A549 (cell line): ENCODE results near the gene PPP1R14D. TPM values are rescaled to one million over a fixed set of nuclear protein-coding genes. Genes with fewer than 3 reads are reported as not detected.

Experiments
- ATAC-seq, 2 experiments: fragments of 200-7000 bp in 1 of 2; fragments of >200 bp in 1 of 2; cut with Nextera tagmentation in 1 of 2; cut with Tn5 transposase in 1 of 2; 3 replicates each; pipeline versions ENCODE4 v1.8.0 to v1.9.1; 2018 to 2020; ENCODE audit warnings: mild to moderate bottlenecking in 1 of 2, moderate library complexity in 1 of 2
- CTCF ChIA-PET: fragments of 300-600 bp; sonication (Branson Sonifier 250); formaldehyde crosslinking; extraction: SDS; loops from one replicate; lab custom pipeline; 2021; ENCODE audit warnings: antibody characterized with exemption, inconsistent platforms; lab: Yijun Ruan, JAX
- POLR2A ChIA-PET: fragments of 350-600 bp; formaldehyde crosslinking; extraction: SDS; loops from one replicate; lab custom pipeline; 2021; ENCODE audit warnings: antibody characterized with exemption, inconsistent platforms; lab: Yijun Ruan, JAX
- DNase-seq, 2 experiments: peaks; one replicate each; pipeline versions ENCODE4 v3.0.0 to v3.0.0-alpha.2; 2011 to 2016; ENCODE audit warnings: low read depth in 1 of 2, low spot score in 1 of 2
- FAIRE-seq: peaks from 2 replicates; lab custom pipeline; 2011; peaks lifted over from hg19 to GRCh38; lab: Jason Lieb, UNC
- H3K27ac ChIP-seq, 2 experiments: fragments of >200 bp; sonication (Bioruptor Twin); formaldehyde crosslinking; 3 replicates each; pipeline ENCODE4 v1.5.1; 2016 to 2017
- H3K4me1 ChIP-seq: fragments of >200 bp; sonication (Bioruptor Twin); formaldehyde crosslinking; 3 replicates; pipeline ENCODE4 v1.6.1; 2016
- H3K4me2 ChIP-seq: fragments of >200 bp; sonication (Bioruptor Twin); formaldehyde crosslinking; 3 replicates; pipeline ENCODE4 v1.6.1; 2016
- H3K4me3 ChIP-seq: fragments of >200 bp; sonication (Bioruptor Twin); formaldehyde crosslinking; 3 replicates; pipeline ENCODE4 v1.5.1; 2016
- H3K9me3 ChIP-seq: fragments of >200 bp; sonication (Bioruptor Twin); formaldehyde crosslinking; 3 replicates; pipeline ENCODE4 v1.6.1; 2016
- BHLHE40 ChIP-seq: IDR thresholded peaks from 2 replicates; pipeline ENCODE4 v1.6.1; 2012; ENCODE audit warnings: low read depth, low read length, inconsistent platforms
- CHD2 ChIP-seq: fragments of 150-350 bp; IDR thresholded peaks from 2 replicates; pipeline ENCODE4 v1.6.1; 2014; ENCODE audit warnings: low read length; ENCODE audit not compliant: partially characterized antibody
- EHF ChIP-seq: fragments of 250-450 bp; sonication (Bioruptor Pico); IDR thresholded peaks from 2 replicates; pipeline ENCODE4 v1.5.0; 2020; ENCODE audit warnings: mild to moderate bottlenecking
- EHMT2 ChIP-seq: fragments of 200-600 bp; sonication (generic); IDR thresholded peaks from 2 replicates; pipeline ENCODE4 v1.6.1; 2016; ENCODE audit warnings: antibody characterized with exemption, low read depth, mild to moderate bottlenecking, moderate library complexity
- EP300 ChIP-seq, 2 experiments: fragments of >200 bp; sonication (Bioruptor Twin); formaldehyde crosslinking; IDR thresholded peaks; 2 replicates in 1 of 2; 3 replicates in 1 of 2; pipeline ENCODE4 v1.6.1; 2016 to 2017
- FOSB ChIP-seq: fragments of 250-450 bp; sonication (Bioruptor Pico); IDR thresholded peaks from 2 replicates; pipeline ENCODE4 v1.5.0; 2020; ENCODE audit warnings: mild to moderate bottlenecking, moderate library complexity
- FOSL2 ChIP-seq, 2 experiments: fragments of 450-650 bp in 1 of 2; fragments of >200 bp in 1 of 2; sonication (Bioruptor Twin) in 1 of 2; formaldehyde crosslinking; IDR thresholded peaks; 2 replicates each; pipeline versions ENCODE4 v1.5.0 to v1.6.1; 2016 to 2020; ENCODE audit warnings: mild to moderate bottlenecking in 1 of 2, moderate library complexity in 1 of 2
- HDAC2 ChIP-seq: fragments of 200-600 bp; sonication (generic); IDR thresholded peaks from 2 replicates; pipeline ENCODE4 v1.6.1; 2016
- HOXA7 ChIP-seq: fragments of 250-450 bp; sonication (Bioruptor Pico); IDR thresholded peaks from 2 replicates; pipeline ENCODE4 v1.5.0; 2020; ENCODE audit warnings: mild to moderate bottlenecking, moderate library complexity
- JUNB ChIP-seq: fragments of >200 bp; sonication (Bioruptor Twin); formaldehyde crosslinking; IDR thresholded peaks from 2 replicates; pipeline ENCODE4 v1.6.1; 2016
- KDM1A ChIP-seq: fragments of 200-600 bp; sonication (generic); IDR thresholded peaks from 2 replicates; pipeline ENCODE4 v1.6.1; 2016; ENCODE audit warnings: low read depth, mild to moderate bottlenecking
- MAZ ChIP-seq: fragments of 150-350 bp; IDR thresholded peaks from 2 replicates; pipeline ENCODE4 v1.6.1; 2014; ENCODE audit warnings: antibody characterized with exemption, low read depth, low read length, borderline replicate concordance
- NPAS2 ChIP-seq: fragments of 250-450 bp; sonication (Bioruptor Pico); IDR thresholded peaks from 2 replicates; pipeline ENCODE4 v1.8.0; 2022; ENCODE audit warnings: mild to moderate bottlenecking, moderate library complexity, borderline replicate concordance
- NR3C1 ChIP-seq: fragments of >200 bp; sonication (Bioruptor Twin); formaldehyde crosslinking; IDR thresholded peaks from 3 replicates; pipeline ENCODE4 v1.6.1; 2017
- POLR2A ChIP-seq: IDR thresholded peaks from 2 replicates; pipeline ENCODE4 v1.6.1; 2012; ENCODE audit warnings: mild to moderate bottlenecking, low read length
- SMC3 ChIP-seq: fragments of >200 bp; sonication (Bioruptor Twin); formaldehyde crosslinking; IDR thresholded peaks from 3 replicates; pipeline ENCODE4 v1.6.1; 2018; ENCODE audit warnings: inconsistent platforms
- TP53 ChIP-seq: fragments of 250-450 bp; sonication (Bioruptor Pico); IDR thresholded peaks from 2 replicates; pipeline ENCODE4 v1.5.0; 2021; ENCODE audit warnings: mild to moderate bottlenecking, moderate library complexity
- ZC3H11A ChIP-seq: fragments of 450-650 bp; IDR thresholded peaks from 2 replicates; pipeline ENCODE4 v1.6.1; 2014; ENCODE audit warnings: antibody characterized with exemption, mild to moderate bottlenecking
- ZFP36 ChIP-seq: fragments of 450-650 bp; IDR thresholded peaks from 2 replicates; pipeline ENCODE4 v1.6.1; 2014; ENCODE audit warnings: borderline replicate concordance; ENCODE audit not compliant: partially characterized antibody
- WGBS: methylation state at CpG from one replicate; pipeline ENCODE4 v1.1.6; 2017; ENCODE audit errors: missing lambda C conversion rate; 5-methylcytosine and 5-hydroxymethylcytosine counted together
- polyA plus RNA-seq, 4 experiments: library from polyadenylated mRNA; depleted of rRNA in 3 of 4; stranded (reverse); fragments of >200 nt; fragmentation: RNase III in 1 of 4; extraction: RNeasy Plus Mini Kit Qiagen cat#74134 plus additional on column Dnase treatment in 1 of 4; gene quantifications; 2 replicates in 3 of 4; 3 replicates in 1 of 4; pipeline ENCODE4 v1.2.3, GENCODE V29; 2011 to 2017
- TF ChIP-seq, protein P1 (sequence below): fragments of >200 bp; sonication (Bioruptor Twin); formaldehyde crosslinking; IDR thresholded peaks from 3 replicates; pipeline ENCODE4 v1.5.1; 2016
- TF ChIP-seq, protein P2 (sequence below): IDR thresholded peaks from 2 replicates; pipeline ENCODE4 v1.6.1; 2012
- TF ChIP-seq, protein P3 (sequence below): fragments of 450-650 bp; IDR thresholded peaks from 2 replicates; pipeline ENCODE4 v1.6.1; 2014; ENCODE audit warnings: antibody characterized with exemption
- TF ChIP-seq, protein P4 (sequence below): IDR thresholded peaks from 2 replicates; pipeline ENCODE4 v1.6.1; 2012; ENCODE audit warnings: low read depth, borderline replicate concordance
- TF ChIP-seq, protein P5 (sequence below): fragments of 150-350 bp; IDR thresholded peaks from 2 replicates; pipeline ENCODE4 v1.6.1; 2014; ENCODE audit warnings: low read depth, mild to moderate bottlenecking, low read length

The PPP1R14D gene
- polyA plus RNA-seq, 2 of the 4 experiments (the other 2 are of a cell fraction), result 0.21 to 1.1 TPM

DNA sequence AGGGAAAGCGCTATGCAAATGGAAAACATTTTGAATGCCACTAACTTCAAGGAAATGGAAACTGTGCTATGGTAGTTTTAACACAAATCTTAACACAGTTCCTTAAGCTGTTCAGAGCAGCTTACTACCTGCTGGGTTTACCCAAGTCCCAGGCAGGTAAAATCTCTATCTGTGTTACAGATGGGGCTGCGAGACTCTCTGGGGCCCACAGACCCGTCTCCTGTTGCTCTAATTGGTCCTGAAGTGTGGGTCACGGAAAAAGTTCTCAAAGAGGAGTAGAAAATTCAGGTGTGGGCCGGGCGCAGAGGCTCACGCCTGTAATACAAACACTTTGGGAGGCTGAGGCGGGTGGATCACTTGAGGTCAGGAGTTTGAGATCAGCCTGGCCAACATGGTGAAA lies 38.5 kb downstream of the PPP1R14D start:
- 93% methylated on average over 8 of the region's 8 CpGs for WGBS
- FAIRE-seq, result no peak
- no peaks in the 10 kb centered on the region for H3K9me3 ChIP-seq
- TF ChIP-seq ZC3H11A (no peak), NR3C1 (no peak), EHMT2 (no peak), HOXA7 (CRISPR knock-in tag) (no peak), SMC3 (no peak), TP53 (no peak), FOSB (no peak), POLR2A (no peak), NPAS2 (CRISPR knock-in tag) (no peak), MAZ (no peak), CHD2 (no peak), JUNB (no peak), BHLHE40 (no peak), ZFP36 (no peak), EHF (no peak), KDM1A (no peak)
- TF ChIP-seq, protein P1, sequence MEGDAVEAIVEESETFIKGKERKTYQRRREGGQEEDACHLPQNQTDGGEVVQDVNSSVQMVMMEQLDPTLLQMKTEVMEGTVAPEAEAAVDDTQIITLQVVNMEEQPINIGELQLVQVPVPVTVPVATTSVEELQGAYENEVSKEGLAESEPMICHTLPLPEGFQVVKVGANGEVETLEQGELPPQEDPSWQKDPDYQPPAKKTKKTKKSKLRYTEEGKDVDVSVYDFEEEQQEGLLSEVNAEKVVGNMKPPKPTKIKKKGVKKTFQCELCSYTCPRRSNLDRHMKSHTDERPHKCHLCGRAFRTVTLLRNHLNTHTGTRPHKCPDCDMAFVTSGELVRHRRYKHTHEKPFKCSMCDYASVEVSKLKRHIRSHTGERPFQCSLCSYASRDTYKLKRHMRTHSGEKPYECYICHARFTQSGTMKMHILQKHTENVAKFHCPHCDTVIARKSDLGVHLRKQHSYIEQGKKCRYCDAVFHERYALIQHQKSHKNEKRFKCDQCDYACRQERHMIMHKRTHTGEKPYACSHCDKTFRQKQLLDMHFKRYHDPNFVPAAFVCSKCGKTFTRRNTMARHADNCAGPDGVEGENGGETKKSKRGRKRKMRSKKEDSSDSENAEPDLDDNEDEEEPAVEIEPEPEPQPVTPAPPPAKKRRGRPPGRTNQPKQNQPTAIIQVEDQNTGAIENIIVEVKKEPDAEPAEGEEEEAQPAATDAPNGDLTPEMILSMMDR, result no peak
- TF ChIP-seq, protein P2, sequence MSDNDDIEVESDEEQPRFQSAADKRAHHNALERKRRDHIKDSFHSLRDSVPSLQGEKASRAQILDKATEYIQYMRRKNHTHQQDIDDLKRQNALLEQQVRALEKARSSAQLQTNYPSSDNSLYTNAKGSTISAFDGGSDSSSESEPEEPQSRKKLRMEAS, result no peak
- TF ChIP-seq, protein P3, sequence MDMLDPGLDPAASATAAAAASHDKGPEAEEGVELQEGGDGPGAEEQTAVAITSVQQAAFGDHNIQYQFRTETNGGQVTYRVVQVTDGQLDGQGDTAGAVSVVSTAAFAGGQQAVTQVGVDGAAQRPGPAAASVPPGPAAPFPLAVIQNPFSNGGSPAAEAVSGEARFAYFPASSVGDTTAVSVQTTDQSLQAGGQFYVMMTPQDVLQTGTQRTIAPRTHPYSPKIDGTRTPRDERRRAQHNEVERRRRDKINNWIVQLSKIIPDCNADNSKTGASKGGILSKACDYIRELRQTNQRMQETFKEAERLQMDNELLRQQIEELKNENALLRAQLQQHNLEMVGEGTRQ, result no peak
- TF ChIP-seq, protein P4, sequence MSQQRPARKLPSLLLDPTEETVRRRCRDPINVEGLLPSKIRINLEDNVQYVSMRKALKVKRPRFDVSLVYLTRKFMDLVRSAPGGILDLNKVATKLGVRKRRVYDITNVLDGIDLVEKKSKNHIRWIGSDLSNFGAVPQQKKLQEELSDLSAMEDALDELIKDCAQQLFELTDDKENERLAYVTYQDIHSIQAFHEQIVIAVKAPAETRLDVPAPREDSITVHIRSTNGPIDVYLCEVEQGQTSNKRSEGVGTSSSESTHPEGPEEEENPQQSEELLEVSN, result no peak
- CTCF ChIA-PET, result interaction anchor here (1.3 kb wide), 1 partner anchor 43 kb away, joined by 5 read pairs; no protein-coding TSS in a partner anchor
- no peak overlapping the region for H3K4me2 ChIP-seq
- peak overlapping the region in 1 of 2 experiments; percentile 85; a peak in 1 of 6 replicates for H3K27ac ChIP-seq
- ATAC-seq, result no peak
- no peak overlapping the region for H3K4me3 ChIP-seq
- H3K4me1 ChIP-seq, result peaks cover 56% of the 10 kb centered on the region
- DNase-seq, result no peak
- POLR2A ChIA-PET, result no interaction called here

DNA sequence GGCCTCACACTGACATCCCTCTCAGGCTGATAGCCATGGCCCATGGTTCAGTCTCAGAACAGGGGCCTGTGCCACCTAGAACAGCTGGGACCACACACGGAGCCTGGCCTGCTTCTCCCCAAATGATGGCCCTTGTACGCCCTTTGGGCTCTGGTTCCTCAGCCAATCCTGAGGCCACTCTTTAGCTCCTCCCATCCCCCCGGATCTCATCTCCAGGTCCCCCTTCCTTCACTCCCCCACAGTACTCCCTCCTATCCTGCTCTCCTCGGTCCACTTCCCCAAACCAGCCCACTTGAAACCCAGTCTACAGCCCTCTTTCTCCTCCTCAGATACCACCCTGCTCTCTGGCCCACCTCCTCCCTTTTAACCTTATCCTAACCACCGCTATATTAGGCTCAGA lies 39.4 kb downstream of the PPP1R14D start:
- 90% methylated on average over 5 of the region's 5 CpGs for WGBS
- CTCF ChIA-PET, result interaction anchor here (0.8 to 2.3 kb wide), 3 partner anchors 22 to 106 kb away, joined by 3 to 6 read pairs (median 5); no protein-coding TSS in a partner anchor
- H3K27ac ChIP-seq, result peak overlapping the region in 1 of 2 experiments; percentile 70; a peak in 3 of 6 replicates
- no peak for ATAC-seq
- no peak overlapping the region for H3K4me3 ChIP-seq
- POLR2A ChIA-PET, result no interaction called here
- no peak for FAIRE-seq
- DNase-seq, result no peak
- TF ChIP-seq HDAC2, result no peak
- TF ChIP-seq, protein P5, sequence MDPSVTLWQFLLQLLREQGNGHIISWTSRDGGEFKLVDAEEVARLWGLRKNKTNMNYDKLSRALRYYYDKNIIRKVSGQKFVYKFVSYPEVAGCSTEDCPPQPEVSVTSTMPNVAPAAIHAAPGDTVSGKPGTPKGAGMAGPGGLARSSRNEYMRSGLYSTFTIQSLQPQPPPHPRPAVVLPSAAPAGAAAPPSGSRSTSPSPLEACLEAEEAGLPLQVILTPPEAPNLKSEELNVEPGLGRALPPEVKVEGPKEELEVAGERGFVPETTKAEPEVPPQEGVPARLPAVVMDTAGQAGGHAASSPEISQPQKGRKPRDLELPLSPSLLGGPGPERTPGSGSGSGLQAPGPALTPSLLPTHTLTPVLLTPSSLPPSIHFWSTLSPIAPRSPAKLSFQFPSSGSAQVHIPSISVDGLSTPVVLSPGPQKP, result no peak
- no peak for TF ChIP-seq MAZ
- TF ChIP-seq FOSL2 (IDR thresholded peaks at IDR 0.05), result no peak
- TF ChIP-seq FOSL2 (CRISPR knock-in tag; IDR thresholded peaks at IDR 0.05), result no peak
- TF ChIP-seq TP53, result no peak
- TF ChIP-seq EHF, result no peak
- no peak for TF ChIP-seq EP300 (IDR thresholded peaks at IDR 0.05)
- H3K9me3 ChIP-seq, result no peaks in the 10 kb centered on the region
- H3K4me2 ChIP-seq, result no peak overlapping the region
- peaks cover 52% of the 10 kb centered on the region for H3K4me1 ChIP-seq
